K562 (cell line): ENCODE data around the gene RFX3. TPM values are rescaled to one million over a fixed set of nuclear protein-coding genes. Genes with fewer than 3 reads are reported as not detected.

Source experiments
- ATAC-seq: fragments of 200-7000 bp; cut with Tn5 transposase; 3 replicates; pipeline ENCODE4 v1.9.1; 2020; ENCODE audit warnings: moderate library complexity
- BruUV-seq: library from RNA; stranded (reverse); fragments of 400-500 nt; replicated peaks from 2 replicates; lab custom pipeline; 2021; lab: Mats Ljungman, UMichigan
- CTCF ChIA-PET: fragments of 300-600 bp; formaldehyde crosslinking; extraction: SDS; loops from one replicate; lab custom pipeline; 2021; ENCODE audit warnings: low intra/inter-chr PET ratio; lab: Yijun Ruan, JAX
- POLR2A ChIA-PET: fragments of 300-600, 350-650 bp; sonication (Branson Sonifier 250); formaldehyde crosslinking; extraction: SDS; loops from one replicate; lab custom pipeline; 2021; ENCODE audit warnings: antibody characterized with exemption, inconsistent platforms; lab: Yijun Ruan, JAX
- DNase-seq, 4 experiments: peaks; one replicate each; pipeline versions ENCODE4 v3.0.0 to v3.0.0-alpha.2; 2011 to 2018; ENCODE audit warnings: low spot score in 3 of 4, mixed read lengths in 3 of 4; ENCODE audit errors: extremely low read depth in 1 of 4
- FAIRE-seq: peaks from 2 replicates; lab custom pipeline; 2011; peaks lifted over from hg19 to GRCh38; lab: Jason Lieb, UNC
- H2AFZ ChIP-seq: 2 replicates; pipeline ENCODE4 v1.6.0; 2011; ENCODE audit warnings: low read depth, low read length, control low read depth, inconsistent platforms
- H3K27ac ChIP-seq: fragments of 200-600 bp; 3 replicates; pipeline ENCODE4 v1.8.0; 2011; ENCODE audit warnings: low read depth, mild to moderate bottlenecking, control low read depth, inconsistent platforms, low read length, moderate library complexity, mixed read lengths; ENCODE audit errors: extremely low read depth
- H3K27me3 ChIP-seq, 2 experiments: fragments of 300-600 bp in 1 of 2; 2 replicates in 1 of 2; 3 replicates in 1 of 2; pipeline versions ENCODE4 v1.6.0 to v1.8.0; 2011; ENCODE audit warnings: inconsistent platforms in 2 of 2, low read length in 2 of 2, mild to moderate bottlenecking in 1 of 2, mixed read lengths in 1 of 2, moderate library complexity in 1 of 2; ENCODE audit not compliant: control insufficient read depth in 2 of 2, insufficient read depth in 2 of 2
- H3K36me3 ChIP-seq: fragments of 300-600 bp; 3 replicates; pipeline ENCODE4 v1.8.0; 2011; ENCODE audit warnings: mild to moderate bottlenecking, low read length, inconsistent platforms; ENCODE audit not compliant: control insufficient read depth, insufficient read depth
- H3K4me1 ChIP-seq, 2 experiments: fragments of 200-600 bp in 1 of 2; replicated peaks in 1 of 2; 2 replicates in 1 of 2; 3 replicates in 1 of 2; pipeline versions ENCODE4 v1.5.1 to v1.8.0; 2011; ENCODE audit warnings: inconsistent platforms in 2 of 2, low read length in 2 of 2, mild to moderate bottlenecking in 1 of 2, mixed read lengths in 1 of 2, moderate library complexity in 1 of 2; ENCODE audit not compliant: control insufficient read depth in 2 of 2, insufficient read depth in 2 of 2
- H3K4me2 ChIP-seq: 2 replicates; pipeline ENCODE4 v1.6.1; 2011; ENCODE audit warnings: low read length, control low read depth, inconsistent platforms, mixed read lengths; ENCODE audit not compliant: insufficient read depth
- H3K4me3 ChIP-seq: fragments of 200-600 bp; sonication (generic), shearing (Covaris generic); 2 replicates; pipeline ENCODE4 v1.5.1; 2016; ENCODE audit warnings: control low read depth, inconsistent platforms
- H3K79me2 ChIP-seq: fragments of 200-600 bp; 3 replicates; pipeline ENCODE4 v1.8.0; 2011; ENCODE audit warnings: low read length, inconsistent platforms; ENCODE audit not compliant: control insufficient read depth, insufficient read depth
- H3K9ac ChIP-seq, 2 experiments: 2 replicates each; pipeline versions ENCODE4 v1.6.0 to v1.6.1; 2011; ENCODE audit warnings: low read depth in 2 of 2, low read length in 2 of 2, control low read depth in 1 of 2, inconsistent platforms in 1 of 2, mild to moderate bottlenecking in 1 of 2, mixed read lengths in 1 of 2; ENCODE audit not compliant: insufficient read depth in 1 of 2
- H3K9me1 ChIP-seq: one replicate; pipeline ENCODE4 v1.6.0; 2011; ENCODE audit warnings: inconsistent platforms, mild to moderate bottlenecking, low read length, moderate library complexity; ENCODE audit not compliant: control insufficient read depth, insufficient read depth
- H3K9me3 ChIP-seq: replicated peaks from 2 replicates; pipeline ENCODE4 v1.5.1; 2011; ENCODE audit warnings: low read depth, low read length, inconsistent platforms; ENCODE audit not compliant: control insufficient read depth, insufficient read depth
- H4K20me1 ChIP-seq: replicated peaks from 2 replicates; pipeline ENCODE4 v1.6.1; 2011; ENCODE audit warnings: low read length, inconsistent platforms, mixed read lengths; ENCODE audit not compliant: control insufficient read depth, insufficient read depth
- BHLHE40 ChIP-seq: IDR thresholded peaks from 2 replicates; pipeline ENCODE4 v1.6.1; 2011; ENCODE audit warnings: low read length, improper control_type of control experiment
- DMBX1 ChIP-seq: fragments of 250-450 bp; sonication (Bioruptor Pico); IDR thresholded peaks from 2 replicates; pipeline ENCODE4 v1.8.0; 2022; ENCODE audit warnings: inconsistent platforms, mild to moderate bottlenecking, moderate library complexity, borderline replicate concordance
- E2F3 ChIP-seq: fragments of 250-450 bp; sonication (Bioruptor Pico); IDR thresholded peaks from 2 replicates; pipeline ENCODE4 v1.4.0; 2020; ENCODE audit warnings: mild to moderate bottlenecking
- FOXK1 ChIP-seq: sonication (generic); formaldehyde crosslinking; IDR thresholded peaks from 2 replicates; pipeline ENCODE4 v1.8.0; 2022; ENCODE audit warnings: missing genetic modification reagents, mild to moderate bottlenecking, borderline replicate concordance
- HLTF ChIP-seq: fragments of 450-650 bp; IDR thresholded peaks from 2 replicates; pipeline ENCODE4 v1.6.1; 2016
- IRF2 ChIP-seq: sonication (generic); formaldehyde crosslinking; IDR thresholded peaks from 2 replicates; pipeline ENCODE4 v1.8.1; 2022; ENCODE audit warnings: mild to moderate bottlenecking, missing genetic modification reagents
- NFE2L1 ChIP-seq: fragments of 450-650 bp; IDR thresholded peaks from 2 replicates; pipeline ENCODE4 v1.6.1; 2016; ENCODE audit warnings: missing genetic modification characterization, low read depth, mild to moderate bottlenecking, missing compliant biosample characterization, moderate library complexity, borderline replicate concordance
- PHB ChIP-seq: fragments of 250-450 bp; sonication (Bioruptor Pico); IDR thresholded peaks from 2 replicates; pipeline ENCODE4 v1.5.0; 2021
- PHF20 ChIP-seq: fragments of 450-650 bp; IDR thresholded peaks from 2 replicates; pipeline ENCODE4 v1.6.1; 2018; ENCODE audit not compliant: partially characterized antibody
- PHF8 ChIP-seq: fragments of 200-600 bp; sonication (generic); IDR thresholded peaks from 2 replicates; pipeline ENCODE4 v1.6.1; 2012; ENCODE audit warnings: mixed run types, mild to moderate bottlenecking, inconsistent platforms, low read length, moderate library complexity, borderline replicate concordance
- RHOXF2B ChIP-seq: fragments of 250-450 bp; sonication (Bioruptor Pico); conservative IDR thresholded peaks from 2 replicates; pipeline ENCODE4 v1.5.1; 2021
- RNF2 ChIP-seq: sonication (generic); IDR thresholded peaks from 2 replicates; pipeline ENCODE4 v1.6.1; 2016
- SMARCE1 ChIP-seq: fragments of 450-650 bp; IDR thresholded peaks from 2 replicates; pipeline ENCODE4 v1.7.1; 2016; ENCODE audit warnings: mild to moderate bottlenecking
- TSC22D4 ChIP-seq: fragments of 450-650 bp; IDR thresholded peaks from 2 replicates; pipeline ENCODE4 v1.6.1; 2016; ENCODE audit warnings: missing genetic modification characterization, missing biosample characterization, control low read depth
- ZNF133 ChIP-seq: fragments of 250-450 bp; sonication (Bioruptor Pico); IDR thresholded peaks from 2 replicates; pipeline ENCODE4 v1.4.0; 2020; ENCODE audit warnings: mild to moderate bottlenecking
- ZNF140 ChIP-seq: fragments of 250-450 bp; sonication (Bioruptor Pico); IDR thresholded peaks from 2 replicates; pipeline ENCODE4 v1.8.0; 2021; ENCODE audit warnings: moderate library complexity, mild to moderate bottlenecking, inconsistent platforms
- ZSCAN32 ChIP-seq: fragments of 450-650 bp; formaldehyde crosslinking; IDR thresholded peaks from 2 replicates; pipeline ENCODE4 v1.4.0; 2020; ENCODE audit warnings: mild to moderate bottlenecking, moderate library complexity
- WGBS: fragments of 100-300 bp; shearing (Covaris generic); methylation state at CpG from one replicate; pipeline ENCODE4 v1.1.6; 2016; ENCODE audit warnings: low coverage, mixed read lengths; ENCODE audit not compliant: insufficient coverage; ENCODE audit errors: missing lambda C conversion rate; 5-methylcytosine and 5-hydroxymethylcytosine counted together
- in situ Hi-C: fragments of 300-500 bp; cut with MboI; formaldehyde crosslinking; loops from 4 replicates; pipeline ENCODE4 v1.15.0; 2018; ENCODE audit warnings: inconsistent platforms, mixed read lengths
- intact Hi-C: fragments of 100-400 bp; cut with micrococcal nuclease; formaldehyde crosslinking; loops from 2 replicates; pipeline ENCODE4 v1.14.2; 2022
- polyA plus RNA-seq, 8 experiments: library from polyadenylated mRNA; depleted of rRNA in 4 of 8; stranded (reverse) in 5 of 8; unstranded in 3 of 8; fragments of >200 nt; fragmentation: Nextera tagmentation in 2 of 8; fragmentation: Illumina TruSeq in 1 of 8; extraction: Ambion mirVana in 2 of 8; extraction: Trizol in 1 of 8; gene quantifications; 2 replicates each; pipeline versions ENCODE4 v1.2.1 to v1.2.3, GENCODE V29; 2011 to 2014; ENCODE audit warnings: inconsistent platforms in 1 of 8, missing spikeins in 1 of 8
- total RNA-seq, 7 experiments: library from RNA; depleted of rRNA in 6 of 7; stranded (reverse); fragments of >200 nt in 6 of 7; fragmentation: Illumina TruSeq in 2 of 7; extraction: Trizol in 2 of 7; gene quantifications; 2 replicates each; pipeline versions ENCODE4 v1.2.1 to v1.2.3, GENCODE V29; 2011 to 2021; ENCODE audit warnings: low replicate concordance in 1 of 7
- TF ChIP-seq, protein P1 (sequence below): sonication (generic); IDR thresholded peaks from 2 replicates; pipeline ENCODE4 v1.6.1; 2016

Gene RFX3
- total and polyA plus RNA-seq, 9 of the 15 experiments (the other 6 are each of a cell fraction or from before 2014, with no cell fraction given): 0.86 to 4.9 (median 2.0) TPM

DNA sequence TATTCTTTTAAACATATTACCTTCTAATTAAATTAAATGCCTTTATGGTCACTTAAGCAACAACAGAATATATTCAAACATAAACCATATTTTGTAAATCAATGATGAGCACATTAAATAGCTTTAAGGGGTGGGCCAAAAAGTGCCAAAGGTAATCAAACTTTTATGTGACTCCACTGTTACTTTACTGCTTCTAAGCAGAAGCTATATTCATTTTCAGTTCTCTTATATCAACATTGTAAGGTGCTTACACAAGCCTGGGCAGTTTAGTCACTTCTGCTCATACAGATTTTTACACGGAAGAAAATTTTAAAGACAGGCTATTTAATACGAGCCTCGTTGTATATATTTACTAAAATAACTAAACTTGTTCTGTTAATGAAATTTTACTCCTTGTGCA is 29.9 kb downstream of the RFX3 start:
- Histone ChIP-seq H2AFZ (no peak overlapping the region), H3K4me3 (no peak overlapping the region), H3K79me2 (no peaks in the 10 kb centered on the region), H3K36me3 (no peaks in the 10 kb centered on the region), H3K27me3 (no peaks in the 10 kb centered on the region), H3K9me1 (no peaks in the 10 kb centered on the region), H4K20me1 (no peaks in the 10 kb centered on the region)
- DNase-seq: no peak
- no TSS peak for BruUV-seq
- 78% methylated on average over 3 of the region's 3 CpGs for WGBS
- POLR2A ChIA-PET: no interaction called here
- FAIRE-seq: no peak
- in situ Hi-C loops: no loop called here
- CTCF ChIA-PET: no interaction called here
- no peak for TF ChIP-seq IRF2 (CRISPR knock-in tag)
- TF ChIP-seq PHF8: no peak
- TF ChIP-seq RHOXF2B: no peak
- no peak for TF ChIP-seq PHB (CRISPR knock-in tag)
- TF ChIP-seq DMBX1: no peak
- no peak for TF ChIP-seq HLTF
- TF ChIP-seq, all 486 proteins: peak for 0
- no peak overlapping the region for H3K4me2 ChIP-seq
- no peaks in the 10 kb centered on the region for H3K9me3 ChIP-seq
- H3K9ac ChIP-seq: no peak overlapping the region
- intact Hi-C loops: no loop called here
- no peaks in the 10 kb centered on the region; a peak in 1 of 5 replicates for H3K4me1 ChIP-seq
- H3K27ac ChIP-seq: no peak overlapping the region
- ATAC-seq: no peak

DNA sequence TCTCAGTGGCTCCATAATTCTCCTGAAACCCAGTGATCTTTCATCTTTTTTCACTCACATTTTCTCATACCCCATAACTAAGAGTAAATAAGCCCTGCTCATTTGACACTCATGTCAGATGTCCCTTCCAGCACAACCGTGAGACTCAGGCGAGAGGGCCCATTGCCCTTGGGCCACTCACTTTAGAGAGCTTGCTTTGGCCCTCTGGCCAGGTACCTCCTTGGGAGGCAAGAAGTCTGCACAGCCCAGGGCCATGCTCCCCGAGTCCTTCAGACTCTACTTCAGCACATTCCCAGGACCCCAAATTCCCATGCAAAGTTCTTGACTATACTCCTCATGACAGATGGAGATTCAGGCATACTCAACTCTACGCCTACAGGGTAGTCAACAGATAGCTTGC is 33.6 kb downstream of the RFX3 start:
- Histone ChIP-seq H4K20me1 (no peaks in the 10 kb centered on the region), H3K79me2 (no peaks in the 10 kb centered on the region), H3K36me3 (no peaks in the 10 kb centered on the region), H3K27me3 (no peaks in the 10 kb centered on the region), H3K9ac (no peak overlapping the region), H3K4me3 (no peak overlapping the region), H3K9me3 (no peaks in the 10 kb centered on the region), H3K4me2 (no peak overlapping the region), H3K27ac (no peak overlapping the region), H3K9me1 (no peaks in the 10 kb centered on the region), H3K4me1 (no peaks in the 10 kb centered on the region; a peak in 1 of 5 replicates), H2AFZ (no peak overlapping the region)
- ChIA-PET POLR2A (no interaction called here), CTCF (no interaction called here)
- no peak for ATAC-seq
- no TSS peak for BruUV-seq
- FAIRE-seq: no peak
- no peak for DNase-seq
- intact Hi-C loops: no loop called here
- WGBS: 92% methylated on average over 4 of the region's 4 CpGs
- TF ChIP-seq BHLHE40 (no peak), ZNF140 (CRISPR knock-in tag) (no peak), FOXK1 (CRISPR knock-in tag) (no peak), ZNF133 (CRISPR knock-in tag) (no peak), PHF20 (no peak), NFE2L1 (tag) (no peak), ZSCAN32 (CRISPR knock-in tag) (no peak), RNF2 (no peak), E2F3 (no peak), SMARCE1 (no peak), TSC22D4 (tag) (no peak)
- TF ChIP-seq, protein P1, sequence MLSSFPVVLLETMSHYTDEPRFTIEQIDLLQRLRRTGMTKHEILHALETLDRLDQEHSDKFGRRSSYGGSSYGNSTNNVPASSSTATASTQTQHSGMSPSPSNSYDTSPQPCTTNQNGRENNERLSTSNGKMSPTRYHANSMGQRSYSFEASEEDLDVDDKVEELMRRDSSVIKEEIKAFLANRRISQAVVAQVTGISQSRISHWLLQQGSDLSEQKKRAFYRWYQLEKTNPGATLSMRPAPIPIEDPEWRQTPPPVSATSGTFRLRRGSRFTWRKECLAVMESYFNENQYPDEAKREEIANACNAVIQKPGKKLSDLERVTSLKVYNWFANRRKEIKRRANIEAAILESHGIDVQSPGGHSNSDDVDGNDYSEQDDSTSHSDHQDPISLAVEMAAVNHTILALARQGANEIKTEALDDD: no peak
- in situ Hi-C loops: no loop called here
